Endothelial cell of umbilical vein (primary cell): Measurements from ENCODE around the gene TSPAN14. TPM values are rescaled to one million over a fixed set of nuclear protein-coding genes. Genes with fewer than 3 reads are reported as not detected.
A peak's percentile ranks its signal among the peaks of the same experiment; 100 is the strongest.

ENCODE experiments used
- BruUV-seq: library from RNA; stranded (reverse); fragments of 400-500 nt; replicated peaks from 2 replicates; lab custom pipeline; 2021; lab: Mats Ljungman, UMichigan
- CTCF ChIA-PET: fragments of 300-600, 350-600 bp; sonication (Branson Sonifier 250); formaldehyde crosslinking; loops from one replicate; lab custom pipeline; 2021; ENCODE audit warnings: antibody characterized with exemption, inconsistent platforms; lab: Charles Lee
- POLR2A ChIA-PET: fragments of 300-600, 350-600 bp; sonication (Branson Sonifier 250); formaldehyde crosslinking; loops from one replicate; lab custom pipeline; 2021; ENCODE audit warnings: antibody characterized with exemption, inconsistent platforms; lab: Charles Lee
- DNase-seq: peaks from one replicate; pipeline ENCODE4 v3.0.0-alpha.2; 2011; ENCODE audit warnings: low read depth, low spot score
- FAIRE-seq: peaks from 2 replicates; lab custom pipeline; 2011; peaks lifted over from hg19 to GRCh38; lab: Jason Lieb, UNC
- H2AFZ ChIP-seq: 2 replicates; pipeline ENCODE4 v1.6.0; 2012; ENCODE audit warnings: low read depth, low read length, control low read depth, inconsistent platforms
- H3K27ac ChIP-seq: 2 replicates; pipeline ENCODE4 v1.5.1; 2011; ENCODE audit warnings: low read depth, mild to moderate bottlenecking, control low read depth, low read length, moderate library complexity; ENCODE audit not compliant: insufficient read depth
- H3K27me3 ChIP-seq, 2 experiments: 2 replicates each; pipeline versions ENCODE4 v1.6.0 to v1.6.1; 2011; ENCODE audit warnings: low read length in 2 of 2, mixed read lengths in 1 of 2; ENCODE audit not compliant: control insufficient read depth in 2 of 2, insufficient read depth in 2 of 2
- H3K36me3 ChIP-seq, 2 experiments: 2 replicates in 1 of 2; 3 replicates in 1 of 2; pipeline ENCODE4 v1.5.1; 2011; ENCODE audit warnings: low read length in 2 of 2, mild to moderate bottlenecking in 1 of 2, moderate library complexity in 1 of 2; ENCODE audit not compliant: control insufficient read depth in 2 of 2, insufficient read depth in 2 of 2; ENCODE audit errors: extremely low read depth in 1 of 2
- H3K4me1 ChIP-seq: 3 replicates; pipeline ENCODE4 v1.5.1; 2011; ENCODE audit warnings: mild to moderate bottlenecking, low read length; ENCODE audit not compliant: control insufficient read depth, insufficient read depth; ENCODE audit errors: extremely low read depth
- H3K4me2 ChIP-seq: 2 replicates; pipeline ENCODE4 v1.6.1; 2011; ENCODE audit warnings: low read length, control low read depth, mixed read lengths; ENCODE audit not compliant: insufficient read depth
- H3K4me3 ChIP-seq, 3 experiments: fragments of 200-600 bp in 1 of 3; sonication (generic), shearing (Covaris generic) in 1 of 3; replicated peaks in 1 of 3; 2 replicates each; pipeline ENCODE4 v1.5.1; 2011 to 2016; ENCODE audit warnings: control low read depth in 3 of 3, low read length in 3 of 3, mild to moderate bottlenecking in 2 of 3, inconsistent platforms in 1 of 3, low read depth in 1 of 3, moderate library complexity in 1 of 3; ENCODE audit not compliant: insufficient read depth in 1 of 3
- H3K79me2 ChIP-seq: 2 replicates; pipeline ENCODE4 v1.6.0; 2012; ENCODE audit warnings: low read length, inconsistent platforms; ENCODE audit not compliant: control insufficient read depth, insufficient read depth
- H3K9ac ChIP-seq: replicated peaks from 2 replicates; pipeline ENCODE3; 2011; ENCODE audit warnings: low read length, control low read depth; ENCODE audit not compliant: insufficient read depth; ENCODE audit errors: extremely low read depth
- H3K9me1 ChIP-seq: replicated peaks from 3 replicates; pipeline ENCODE4 v1.6.0; 2011; ENCODE audit warnings: mild to moderate bottlenecking, low read length; ENCODE audit not compliant: control insufficient read depth, insufficient read depth; ENCODE audit errors: extremely low read depth
- H3K9me3 ChIP-seq: replicated peaks from 2 replicates; pipeline ENCODE4 v1.5.1; 2012; ENCODE audit warnings: low read length, inconsistent platforms; ENCODE audit not compliant: control insufficient read depth, insufficient read depth
- H4K20me1 ChIP-seq: replicated peaks from 2 replicates; pipeline ENCODE3; 2011; ENCODE audit warnings: mild to moderate bottlenecking, low read length; ENCODE audit not compliant: control insufficient read depth, insufficient read depth; ENCODE audit errors: extremely low read depth
- EZH2 ChIP-seq: IDR thresholded peaks from 2 replicates; pipeline ENCODE4 v1.6.1; 2012; ENCODE audit warnings: borderline replicate concordance, low read depth, mild to moderate bottlenecking, moderate library complexity, low read length, inconsistent platforms; ENCODE audit not compliant: severe bottlenecking
- FOS ChIP-seq: IDR thresholded peaks from 2 replicates; pipeline ENCODE4 v1.6.1; 2011; ENCODE audit warnings: mild to moderate bottlenecking, low read length, moderate library complexity, borderline replicate concordance; ENCODE audit not compliant: insufficient read depth
- GATA2 ChIP-seq: IDR thresholded peaks from 2 replicates; pipeline ENCODE4 v1.7.0; 2011; ENCODE audit warnings: low read depth, mild to moderate bottlenecking, moderate library complexity, mixed read lengths, low read length; ENCODE audit not compliant: insufficient read length, insufficient read depth
- JUN ChIP-seq: IDR thresholded peaks from 2 replicates; pipeline ENCODE4 v1.6.1; 2011; ENCODE audit warnings: borderline replicate concordance, low read depth; ENCODE audit not compliant: insufficient read length, insufficient read depth
- MYC ChIP-seq: IDR thresholded peaks from one replicate; pipeline ENCODE4 v1.6.1; 2011; ENCODE audit warnings: mild to moderate bottlenecking, low read depth, low read length
- POLR2A ChIP-seq: IDR thresholded peaks from 2 replicates; pipeline ENCODE4 v1.6.1; 2012; ENCODE audit warnings: low read depth, mild to moderate bottlenecking, control low read depth, low read length
- POLR2AphosphoS5 ChIP-seq: IDR thresholded peaks from 2 replicates; pipeline ENCODE4 v1.6.1; 2012; ENCODE audit warnings: low read depth, mild to moderate bottlenecking, control low read depth, low read length, moderate library complexity; ENCODE audit not compliant: insufficient read depth
- dilution Hi-C: fragments of 300-500 bp; cut with MboI; formaldehyde crosslinking; loops from one replicate; pipeline ENCODE4 v1.15.0; 2019; ENCODE audit warnings: low sequenced_read_pairs; ENCODE audit not compliant: extremely low pct_ligation_motif_present
- intact Hi-C: fragments of 100-400 bp; cut with micrococcal nuclease; formaldehyde crosslinking; loops from one replicate; pipeline ENCODE4 v1.10.0; 2022
- polyA plus RNA-seq, 4 experiments: library from polyadenylated mRNA; depleted of rRNA in 3 of 4; stranded (reverse) in 3 of 4; unstranded in 1 of 4; fragments of >200 nt; gene quantifications; 2 replicates each; pipeline versions ENCODE4 v1.2.1 to v1.2.3, GENCODE V29; 2011 to 2012; ENCODE audit warnings: missing spikeins in 1 of 4
- total RNA-seq: library from RNA; stranded (reverse); gene quantifications from 2 replicates; pipeline ENCODE4 v1.2.3, GENCODE V29; 2021
- TF ChIP-seq, protein P1 (sequence below), 2 donors: IDR thresholded peaks; 1 replicate in 1 of 2; 2 replicates in 1 of 2; pipeline ENCODE4 v1.5.1; 2011; ENCODE audit warnings: low read length in 2 of 2, mild to moderate bottlenecking in 2 of 2, moderate library complexity in 2 of 2, control low read depth in 1 of 2, inconsistent platforms in 1 of 2, low read depth in 1 of 2; ENCODE audit not compliant: insufficient read depth in 1 of 2; ENCODE audit errors: extremely low read depth in 1 of 2
- TF ChIP-seq, protein P2 (sequence below): IDR thresholded peaks from 2 replicates; pipeline ENCODE4 v1.6.1; 2011; ENCODE audit not compliant: insufficient read depth, insufficient read length

TSPAN14 gene
- total and polyA plus RNA-seq, 2 donors (not counting 3 experiments of a cell fraction or from before 2014, with no cell fraction given), result 210 to 242 TPM

DNA sequence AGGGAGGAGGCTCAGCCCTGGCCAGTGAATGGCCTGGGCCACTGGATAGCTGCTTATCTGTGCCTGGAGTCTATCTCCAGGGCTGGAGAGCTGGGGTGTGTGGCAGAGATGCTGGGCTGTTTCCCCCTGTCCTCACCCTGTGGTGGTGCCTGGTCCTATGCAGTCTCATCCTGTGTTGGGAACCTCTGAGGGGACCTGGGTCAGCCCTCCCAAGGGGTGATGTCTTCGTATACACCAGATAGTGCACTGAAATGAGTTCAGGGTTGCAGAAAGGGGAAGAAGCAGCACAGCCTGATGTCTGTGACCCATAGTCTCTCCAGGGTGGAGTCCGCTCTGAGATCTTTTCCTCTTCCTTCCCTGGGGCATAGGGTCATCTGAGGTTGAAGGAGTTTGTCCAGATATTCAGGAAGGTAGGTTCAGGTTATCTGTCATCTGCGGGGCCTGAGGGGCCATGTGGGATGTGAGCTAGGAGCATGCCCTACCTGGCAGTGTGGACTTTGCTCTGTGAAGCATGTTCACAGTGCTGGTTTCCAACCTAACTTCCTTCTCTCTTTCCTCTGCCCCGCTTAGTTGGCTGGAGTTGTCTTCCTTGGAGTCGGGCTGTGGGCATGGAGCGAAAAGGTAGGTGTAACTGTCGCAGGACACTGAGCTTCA, 50.2 kb downstream of the TSPAN14 start:
- FAIRE-seq (no peak), DNase-seq (no peak)
- peak overlapping the region; percentile 96 for H3K27ac ChIP-seq
- H3K4me2 ChIP-seq, result no peak overlapping the region
- dilution Hi-C loops (no loop called here), intact Hi-C loops (no loop called here)
- H3K9ac ChIP-seq, result peak overlapping the region; percentile 82
- BruUV-seq, result no TSS peak
- H3K9me1 ChIP-seq, result no peaks in the 10 kb centered on the region
- POLR2A ChIA-PET, result interaction anchor here (0.8 to 1.4 kb wide), 2 partner anchors 18 to 120 kb away, joined by 3 to 7 read pairs; no protein-coding TSS in a partner anchor
- peaks cover 5 to 10% of the 10 kb centered on the region in 2 experiments for H3K36me3 ChIP-seq
- no peaks in the 10 kb centered on the region for H3K27me3 ChIP-seq
- CTCF ChIA-PET, result interaction anchor here (1.0 to 21.9 kb wide), 11 partner anchors 9 to 122 kb away, joined by 3 to 1118 read pairs (median 9); partner anchors contain the start of genes PRXL2A and TSPAN14
- TF ChIP-seq GATA2 (peak; percentile 51), FOS (no peak)
- no peaks in the 10 kb centered on the region for H3K9me3 ChIP-seq
- H3K4me1 ChIP-seq, result peaks cover 94% of the 10 kb centered on the region
- H2AFZ ChIP-seq, result no peak overlapping the region
- H4K20me1 ChIP-seq, result no peaks in the 10 kb centered on the region
- peaks cover 78% of the 10 kb centered on the region for H3K79me2 ChIP-seq
- no peak overlapping the region for H3K4me3 ChIP-seq

DNA sequence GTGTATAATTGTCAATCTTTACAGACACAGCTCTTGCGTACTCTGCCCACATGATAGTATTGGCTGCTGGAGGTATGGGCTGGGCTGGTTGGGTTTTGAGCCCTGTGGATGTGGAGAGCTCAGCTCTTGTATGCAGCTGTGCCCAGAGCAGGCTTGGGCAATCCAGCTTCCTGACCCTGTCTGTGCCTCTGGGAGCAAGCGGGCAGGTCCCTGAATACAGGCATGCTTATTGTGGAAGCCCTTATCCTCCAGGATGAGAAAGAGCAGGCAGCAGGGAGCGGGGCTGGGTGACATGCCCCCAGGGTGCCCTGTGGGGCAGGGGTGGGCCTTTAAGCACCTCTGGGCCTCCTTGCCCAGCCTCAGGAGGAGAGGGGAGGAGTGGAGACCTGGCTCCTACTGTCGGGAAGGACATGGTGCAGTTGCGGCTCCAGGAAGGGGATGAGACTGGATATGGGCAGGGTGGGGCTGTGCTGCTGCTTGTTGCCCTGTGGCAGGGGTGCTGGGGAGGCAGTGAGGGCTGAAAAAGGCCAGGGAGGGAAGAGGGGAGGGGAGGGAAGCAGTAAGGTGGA, 50.9 kb downstream of the TSPAN14 start:
- Histone ChIP-seq H3K9me1 (no peaks in the 10 kb centered on the region), H4K20me1 (no peaks in the 10 kb centered on the region), H3K4me2 (no peak overlapping the region), H3K79me2 (peaks cover 71% of the 10 kb centered on the region), H3K4me1 (peaks cover 92% of the 10 kb centered on the region), H3K9me3 (no peaks in the 10 kb centered on the region), H3K4me3 (no peak overlapping the region), H3K27ac (peak overlapping the region; percentile 96), H2AFZ (no peak overlapping the region), H3K36me3 (peaks cover 5 to 10% of the 10 kb centered on the region in 2 experiments), H3K9ac (peak overlapping the region; percentile 82), H3K27me3 (no peaks in the 10 kb centered on the region)
- DNase-seq (no peak), FAIRE-seq (peak; percentile 31)
- CTCF ChIA-PET, result interaction anchor here (0.8 to 21.9 kb wide), 21 partner anchors 8 to 127 kb away, joined by 3 to 1118 read pairs (median 8); partner anchors contain the start of genes PRXL2A and TSPAN14
- intact Hi-C loops, result loop anchor here (1.0 kb wide), 4 partner anchors 8 to 122 kb away; no protein-coding TSS in a partner anchor
- BruUV-seq, result no TSS peak
- POLR2A ChIA-PET, result interaction anchor here (0.8 to 1.4 kb wide), 3 partner anchors 18 to 121 kb away, joined by 3 to 7 read pairs (median 3); no protein-coding TSS in a partner anchor
- TF ChIP-seq POLR2A (no peak), GATA2 (no peak), POLR2AphosphoS5 (no peak), JUN (no peak), EZH2 (no peak), FOS (no peak), MYC (no peak)
- TF ChIP-seq, protein P1, sequence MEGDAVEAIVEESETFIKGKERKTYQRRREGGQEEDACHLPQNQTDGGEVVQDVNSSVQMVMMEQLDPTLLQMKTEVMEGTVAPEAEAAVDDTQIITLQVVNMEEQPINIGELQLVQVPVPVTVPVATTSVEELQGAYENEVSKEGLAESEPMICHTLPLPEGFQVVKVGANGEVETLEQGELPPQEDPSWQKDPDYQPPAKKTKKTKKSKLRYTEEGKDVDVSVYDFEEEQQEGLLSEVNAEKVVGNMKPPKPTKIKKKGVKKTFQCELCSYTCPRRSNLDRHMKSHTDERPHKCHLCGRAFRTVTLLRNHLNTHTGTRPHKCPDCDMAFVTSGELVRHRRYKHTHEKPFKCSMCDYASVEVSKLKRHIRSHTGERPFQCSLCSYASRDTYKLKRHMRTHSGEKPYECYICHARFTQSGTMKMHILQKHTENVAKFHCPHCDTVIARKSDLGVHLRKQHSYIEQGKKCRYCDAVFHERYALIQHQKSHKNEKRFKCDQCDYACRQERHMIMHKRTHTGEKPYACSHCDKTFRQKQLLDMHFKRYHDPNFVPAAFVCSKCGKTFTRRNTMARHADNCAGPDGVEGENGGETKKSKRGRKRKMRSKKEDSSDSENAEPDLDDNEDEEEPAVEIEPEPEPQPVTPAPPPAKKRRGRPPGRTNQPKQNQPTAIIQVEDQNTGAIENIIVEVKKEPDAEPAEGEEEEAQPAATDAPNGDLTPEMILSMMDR (IDR thresholded peaks at IDR 0.05; ENCODE audit: extremely low read depth in 1 of 2, insufficient read depth in 1 of 2, low read depth in 1 of 2, low read length in 2 of 2), result no peak
- TF ChIP-seq, protein P2, sequence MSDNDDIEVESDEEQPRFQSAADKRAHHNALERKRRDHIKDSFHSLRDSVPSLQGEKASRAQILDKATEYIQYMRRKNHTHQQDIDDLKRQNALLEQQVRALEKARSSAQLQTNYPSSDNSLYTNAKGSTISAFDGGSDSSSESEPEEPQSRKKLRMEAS, result no peak
- dilution Hi-C loops, result no loop called here
